GM13977 (cell line): ENCODE data around the gene TTN.

Experiments used
- DNase-seq: peaks from one replicate; pipeline ENCODE4 v3.0.0; 2012; ENCODE audit warnings: low spot score
- in situ Hi-C: fragments of 300-500 bp; cut with MboI; formaldehyde crosslinking; loops from one replicate; pipeline ENCODE4 v1.12.0; 2022; ENCODE audit warnings: low sequenced_read_pairs, low pct_unique_long_range_greater_than_20kb, mixed read lengths, inconsistent platforms; ENCODE audit not compliant: unreplicated experiment
- TF ChIP-seq, protein P1 (sequence below): IDR thresholded peaks from 2 replicates; pipeline ENCODE4 v1.5.1; 2012; ENCODE audit warnings: mild to moderate bottlenecking, control low read depth; ENCODE audit not compliant: insufficient read depth; ENCODE audit errors: extremely low read depth, missing control alignments

The TTN gene

DNA sequence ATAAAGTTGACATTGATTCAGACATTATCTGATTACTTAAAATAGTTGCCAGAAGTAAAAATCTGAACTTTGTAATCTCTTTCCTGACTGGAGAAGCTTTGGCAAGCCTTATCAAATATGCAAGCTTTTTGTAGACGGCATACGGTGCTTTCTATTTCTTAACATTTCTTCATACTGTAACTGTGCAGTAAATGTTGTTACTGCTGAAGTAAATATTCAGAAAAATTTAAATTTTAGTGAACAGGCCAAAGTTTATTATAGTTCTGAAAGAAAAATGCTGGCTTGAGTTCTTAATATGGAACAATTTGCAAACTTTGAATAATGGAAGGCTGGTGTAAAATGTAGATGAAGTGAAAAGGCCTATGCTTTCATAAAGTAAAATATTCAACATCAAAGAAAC lies 1.8 kb downstream of the TTN start:
- TF ChIP-seq, protein P1, sequence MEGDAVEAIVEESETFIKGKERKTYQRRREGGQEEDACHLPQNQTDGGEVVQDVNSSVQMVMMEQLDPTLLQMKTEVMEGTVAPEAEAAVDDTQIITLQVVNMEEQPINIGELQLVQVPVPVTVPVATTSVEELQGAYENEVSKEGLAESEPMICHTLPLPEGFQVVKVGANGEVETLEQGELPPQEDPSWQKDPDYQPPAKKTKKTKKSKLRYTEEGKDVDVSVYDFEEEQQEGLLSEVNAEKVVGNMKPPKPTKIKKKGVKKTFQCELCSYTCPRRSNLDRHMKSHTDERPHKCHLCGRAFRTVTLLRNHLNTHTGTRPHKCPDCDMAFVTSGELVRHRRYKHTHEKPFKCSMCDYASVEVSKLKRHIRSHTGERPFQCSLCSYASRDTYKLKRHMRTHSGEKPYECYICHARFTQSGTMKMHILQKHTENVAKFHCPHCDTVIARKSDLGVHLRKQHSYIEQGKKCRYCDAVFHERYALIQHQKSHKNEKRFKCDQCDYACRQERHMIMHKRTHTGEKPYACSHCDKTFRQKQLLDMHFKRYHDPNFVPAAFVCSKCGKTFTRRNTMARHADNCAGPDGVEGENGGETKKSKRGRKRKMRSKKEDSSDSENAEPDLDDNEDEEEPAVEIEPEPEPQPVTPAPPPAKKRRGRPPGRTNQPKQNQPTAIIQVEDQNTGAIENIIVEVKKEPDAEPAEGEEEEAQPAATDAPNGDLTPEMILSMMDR, result no peak
- in situ Hi-C loops, result no loop called here
- DNase-seq, result no peak

DNA sequence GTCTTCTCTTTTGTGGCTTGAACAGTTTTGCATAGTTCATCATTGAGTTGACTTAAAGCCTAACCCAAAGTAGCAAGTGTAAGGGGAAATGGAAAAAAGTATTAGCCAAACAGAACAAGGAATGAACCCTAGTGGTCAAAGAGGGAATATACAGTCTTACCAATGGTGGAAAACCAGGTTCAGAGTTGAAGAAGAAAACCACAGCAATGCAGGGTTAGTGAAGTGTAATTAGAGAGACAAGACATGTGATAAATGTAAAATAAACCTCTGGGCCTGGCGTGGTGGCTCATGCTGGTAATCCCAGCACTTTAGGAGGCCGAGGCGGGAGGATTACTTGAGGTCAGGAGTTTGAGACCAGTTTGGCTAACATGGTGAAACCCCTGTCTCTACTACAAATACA lies 2.4 kb downstream of the TTN start:
- in situ Hi-C loops, result no loop called here
- peak; percentile 12 for DNase-seq
- TF ChIP-seq, protein P1, result peak; percentile 28

DNA sequence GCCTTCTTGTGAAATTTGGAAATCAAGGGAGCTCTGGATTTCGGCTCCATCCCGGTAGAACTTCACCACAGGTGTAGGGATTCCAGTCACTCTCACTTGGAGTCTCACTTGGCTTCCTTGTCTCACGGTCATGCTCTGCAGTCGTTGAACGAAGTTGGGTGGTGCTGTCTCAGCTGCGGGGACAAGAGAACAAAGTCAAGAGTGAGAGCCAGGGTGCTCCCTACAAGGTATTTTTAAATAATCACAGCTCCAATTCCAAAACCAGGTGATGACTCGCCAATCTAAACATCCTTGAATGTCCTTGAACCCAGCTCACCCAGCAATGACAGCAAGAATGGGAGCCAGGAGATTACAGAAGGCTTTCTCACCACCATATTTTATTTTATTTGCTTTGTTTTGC lies 6.7 kb downstream of the TTN start:
- DNase-seq, result no peak
- in situ Hi-C loops, result no loop called here

DNA sequence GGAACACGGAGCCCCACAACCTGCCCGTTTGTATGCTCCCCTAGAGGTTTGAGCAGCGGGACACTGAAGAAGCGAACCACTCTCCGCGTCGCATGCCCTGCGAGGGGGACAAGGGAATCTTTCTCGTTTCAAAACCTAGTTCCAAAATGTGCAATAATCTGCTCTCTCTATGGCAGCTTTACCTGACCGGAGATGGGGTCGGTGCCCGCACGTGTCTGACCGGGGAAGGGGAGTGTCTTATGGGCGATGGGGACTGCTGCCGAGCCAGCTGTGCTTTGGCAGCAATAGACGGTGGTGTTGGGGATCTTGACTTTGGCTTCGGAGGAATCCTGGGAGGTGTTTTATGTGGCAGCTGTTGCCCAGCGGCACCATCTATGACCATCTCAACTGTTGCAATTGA lies 7.9 kb downstream of the TTN start:
- DNase-seq, result no peak
- in situ Hi-C loops, result loop anchor here (25.0 kb wide), 1 partner anchor 338 kb away; no protein-coding TSS in a partner anchor
- TF ChIP-seq, protein P1, result no peak

More for the DNA sequence above, 6.7 kb downstream of the TTN start:
- TF ChIP-seq, protein P1, result no peak

DNA sequence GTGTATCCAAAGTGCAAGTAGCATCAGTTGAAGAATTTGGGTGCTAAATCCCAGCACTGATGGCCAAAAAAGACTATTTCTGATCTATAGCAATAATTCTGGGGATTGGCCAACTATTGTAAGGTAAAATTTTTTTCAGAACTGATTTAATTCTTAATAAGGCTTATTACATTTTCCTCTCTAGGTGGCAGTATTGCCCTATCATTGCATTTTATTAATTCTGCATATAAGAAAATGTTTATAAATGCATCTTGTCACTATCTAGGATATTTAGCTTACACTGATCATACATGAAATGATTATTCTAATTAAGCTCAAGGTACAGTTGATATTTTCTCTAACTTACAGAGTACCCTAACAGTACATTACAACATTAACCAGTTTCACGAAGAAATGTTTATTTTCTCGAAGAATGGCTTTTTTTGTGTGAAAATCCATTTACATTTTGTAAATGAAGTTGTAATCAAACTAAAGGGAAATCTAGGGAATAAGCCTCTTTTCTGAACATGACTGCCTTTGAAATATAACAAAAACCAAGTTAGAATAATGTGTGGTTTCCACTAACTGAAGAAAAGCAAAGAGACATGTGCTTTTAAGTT lies 11.0 kb downstream of the TTN start:
- TF ChIP-seq, protein P1, result peak; percentile 48
- in situ Hi-C loops, result loop anchor here (25.0 kb wide), 1 partner anchor 341 kb away; no protein-coding TSS in a partner anchor
- peak; percentile 48 for DNase-seq

DNA sequence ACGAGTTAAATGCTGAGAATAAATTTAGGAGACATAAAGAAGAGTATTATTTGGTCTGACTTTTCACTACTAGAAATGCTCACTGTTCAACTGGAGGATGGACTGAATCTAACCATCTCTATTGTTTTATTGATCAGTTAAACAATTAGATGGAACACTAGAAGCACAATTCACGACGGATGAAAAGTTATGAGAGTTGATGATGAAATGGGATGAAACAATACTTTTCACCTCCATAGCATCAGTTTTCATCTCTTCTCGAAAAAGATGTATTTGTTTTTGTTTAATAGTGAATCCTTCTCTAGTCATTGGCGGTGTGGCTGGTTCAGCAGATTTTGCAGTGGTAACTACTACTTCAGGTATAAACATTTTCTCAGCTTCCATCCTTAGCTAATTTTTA lies 19.3 kb downstream of the TTN start:
- TF ChIP-seq, protein P1, result no peak
- no peak for DNase-seq
- in situ Hi-C loops, result loop anchor here (25.0 kb wide), 1 partner anchor 349 kb away; no protein-coding TSS in a partner anchor
